ENCODE measurements around the gene PLD6. TPM values are rescaled to one million over a fixed set of nuclear protein-coding genes. Genes with fewer than 3 reads are reported as not detected.
A peak's percentile ranks its signal among the peaks of the same experiment; 100 is the strongest.

Gene PLD6
- total and polyA plus RNA-seq, 10 donors, result 1.4 to 5.6 (median 3.5) TPM

DNA sequence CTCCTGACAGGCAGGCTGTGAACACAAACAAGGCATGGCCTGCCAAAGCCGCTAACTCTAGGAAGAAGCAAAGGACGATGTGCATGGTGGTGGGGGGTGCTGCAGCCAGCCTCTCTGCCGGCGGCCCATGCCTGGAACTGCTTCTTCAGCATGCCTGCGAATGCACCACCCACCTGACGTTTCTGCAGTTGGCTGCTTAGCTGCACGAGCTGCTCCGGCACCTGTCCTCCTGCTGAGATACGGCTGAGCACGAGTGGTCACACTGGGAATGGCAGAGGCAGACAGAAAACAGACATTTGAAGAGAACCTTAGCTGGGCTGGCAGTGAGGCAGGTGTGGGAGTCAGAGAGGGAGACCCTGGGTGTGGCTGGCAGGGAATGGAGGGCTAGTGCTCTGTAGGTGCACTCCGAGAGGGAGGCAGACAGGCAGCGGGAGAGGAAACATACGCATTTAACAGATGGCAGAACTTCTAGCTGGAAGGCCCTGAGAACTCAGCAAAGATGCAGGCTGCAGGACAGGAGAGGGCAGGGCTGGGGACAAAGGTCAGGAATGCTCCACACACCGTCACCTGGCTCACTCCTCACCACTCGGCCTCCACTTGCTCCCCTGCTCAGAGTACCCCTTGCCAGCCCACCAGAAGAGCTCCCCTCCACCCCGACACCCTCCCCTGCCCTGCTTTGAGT lies 25.6 kb upstream of the PLD6 start:
- 75 to 86% (median 81%) methylated on average over 15 to 16 of the region's 16 CpGs for WGBS, 5 donors
- H3K9me3 ChIP-seq, result no peaks in the 10 kb centered on the region

DNA sequence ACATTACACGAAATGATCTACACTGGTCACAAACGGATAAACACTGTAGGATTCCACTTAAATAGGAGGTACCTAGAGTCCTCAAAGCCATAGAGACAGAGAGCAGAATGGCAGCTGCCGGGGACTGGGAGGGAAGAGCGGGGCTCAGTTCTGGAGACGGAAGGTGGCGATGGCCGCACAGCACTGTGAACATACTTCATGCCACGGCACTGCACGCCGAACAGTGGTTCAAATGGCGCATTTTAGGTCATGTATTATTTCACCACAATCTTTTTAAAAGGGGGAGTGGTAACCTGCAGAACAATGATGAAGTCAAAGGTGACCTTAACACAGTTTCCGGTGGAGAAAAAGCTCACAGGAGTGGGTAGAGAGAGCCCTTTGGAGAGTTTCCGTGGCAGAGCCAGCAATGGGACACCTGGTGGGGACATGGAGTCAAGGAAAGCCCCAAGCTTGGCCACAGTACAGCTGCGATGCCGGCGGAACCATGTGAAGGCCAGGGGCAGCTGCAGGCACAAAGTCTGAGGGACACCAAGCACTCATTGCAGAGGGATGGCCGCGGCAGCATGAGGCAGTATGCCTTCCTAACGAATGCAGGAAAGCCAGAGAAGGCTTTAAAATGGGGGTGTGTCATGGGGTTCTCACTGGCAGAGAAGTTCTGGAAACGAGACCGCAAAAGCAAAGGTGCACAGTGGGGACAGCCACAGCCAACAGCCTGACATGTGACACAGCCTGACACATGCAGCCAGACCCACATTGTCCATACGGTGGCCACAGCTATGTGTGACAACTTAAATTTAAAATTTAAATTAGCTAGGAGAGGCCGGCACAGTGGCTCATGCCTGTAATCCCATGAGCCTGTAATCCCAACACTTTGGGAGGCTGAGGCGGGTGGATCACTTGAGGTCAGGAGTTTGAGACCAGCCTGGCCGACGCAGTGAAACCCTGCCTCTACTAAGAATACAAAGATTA lies 23.6 kb upstream of the PLD6 start:
- no peaks in the 10 kb centered on the region for H3K27me3 ChIP-seq (replicated peaks in 1 of 7)

More for the DNA sequence above, 25.6 kb upstream of the PLD6 start:
- DNase-seq, result peak; percentile 75
- H3K36me3 ChIP-seq, result peaks cover 0 to 66% (median 61%) of the 10 kb centered on the region in 6 donors
- no peaks in the 10 kb centered on the region for H3K27me3 ChIP-seq (replicated peaks in 1 of 7)
- TF ChIP-seq POLR2AphosphoS5 (IDR thresholded peaks at IDR 0.05), result peak in 1 of 3 donors; percentile 6
- TF ChIP-seq, protein P1, sequence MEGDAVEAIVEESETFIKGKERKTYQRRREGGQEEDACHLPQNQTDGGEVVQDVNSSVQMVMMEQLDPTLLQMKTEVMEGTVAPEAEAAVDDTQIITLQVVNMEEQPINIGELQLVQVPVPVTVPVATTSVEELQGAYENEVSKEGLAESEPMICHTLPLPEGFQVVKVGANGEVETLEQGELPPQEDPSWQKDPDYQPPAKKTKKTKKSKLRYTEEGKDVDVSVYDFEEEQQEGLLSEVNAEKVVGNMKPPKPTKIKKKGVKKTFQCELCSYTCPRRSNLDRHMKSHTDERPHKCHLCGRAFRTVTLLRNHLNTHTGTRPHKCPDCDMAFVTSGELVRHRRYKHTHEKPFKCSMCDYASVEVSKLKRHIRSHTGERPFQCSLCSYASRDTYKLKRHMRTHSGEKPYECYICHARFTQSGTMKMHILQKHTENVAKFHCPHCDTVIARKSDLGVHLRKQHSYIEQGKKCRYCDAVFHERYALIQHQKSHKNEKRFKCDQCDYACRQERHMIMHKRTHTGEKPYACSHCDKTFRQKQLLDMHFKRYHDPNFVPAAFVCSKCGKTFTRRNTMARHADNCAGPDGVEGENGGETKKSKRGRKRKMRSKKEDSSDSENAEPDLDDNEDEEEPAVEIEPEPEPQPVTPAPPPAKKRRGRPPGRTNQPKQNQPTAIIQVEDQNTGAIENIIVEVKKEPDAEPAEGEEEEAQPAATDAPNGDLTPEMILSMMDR (IDR thresholded peaks at IDR 0.05 in 8 of 11, conservative IDR thresholded peaks at IDR 0.05 in 3 of 11), result no peak
- peak overlapping the region in 4 of 8 donors; percentile 5 to 53 (median 34) for H3K27ac ChIP-seq
- H3K4me3 ChIP-seq, result no peak overlapping the region
- peaks cover 19 to 85% (median 49%) of the 10 kb centered on the region in 6 donors for H3K4me1 ChIP-seq
- intact Hi-C loops (cut with DNase I; ENCODE audit: low total_unique reads), result loop anchor here (10.0 kb wide), 1 partner anchor 57 kb away; no protein-coding TSS in a partner anchor

DNA sequence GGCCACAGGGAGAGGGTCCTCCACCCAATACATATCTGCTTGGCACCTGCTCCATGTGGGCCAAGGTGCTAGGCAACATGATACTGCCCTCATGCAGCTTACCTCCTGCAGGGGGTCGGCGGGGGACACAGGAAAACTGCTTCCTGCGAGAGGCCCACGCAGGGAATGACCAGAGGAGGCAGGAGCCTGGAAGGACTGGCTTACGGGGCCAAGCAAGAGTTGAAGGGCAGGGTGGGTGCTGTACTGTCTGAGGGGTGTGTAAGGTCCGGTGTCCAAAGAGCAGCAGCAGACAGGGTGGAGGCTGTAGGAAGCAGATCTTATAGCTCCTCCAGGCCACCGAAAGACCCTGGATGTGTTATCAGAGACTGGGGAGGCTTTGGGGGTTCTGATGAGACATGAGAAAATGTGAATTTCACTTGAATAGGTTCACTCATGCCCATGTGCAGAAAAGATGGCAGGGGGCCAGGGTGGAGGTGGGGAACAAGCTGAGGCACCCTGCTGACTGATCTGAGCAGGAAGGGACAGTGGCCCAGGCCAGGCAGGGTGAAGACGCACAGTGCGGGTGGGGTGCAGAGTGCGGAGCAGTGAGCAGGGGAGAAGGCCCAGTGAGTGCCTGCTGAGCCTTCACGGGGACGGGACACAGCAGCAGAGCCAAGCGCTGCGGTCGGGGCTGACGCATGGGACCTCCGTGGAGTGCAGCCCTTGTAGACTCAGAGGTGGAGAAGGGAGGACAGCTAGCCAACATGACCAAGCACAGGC lies 22.6 kb upstream of the PLD6 start:
- Histone ChIP-seq H3K4me1 (peaks cover 7 to 56% (median 28%) of the 10 kb centered on the region in 6 donors), H3K4me3 (no peak overlapping the region), H3K9me3 (no peaks in the 10 kb centered on the region), H3K27me3 (replicated peaks in 1 of 7) (no peaks in the 10 kb centered on the region), H3K36me3 (peaks cover 4 to 96% (median 91%) of the 10 kb centered on the region in 6 donors), H3K27ac (peak overlapping the region in 5 of 8 donors; percentile 46 to 80 (median 65))
- 76 to 90% (median 86%) methylated on average over 17 of the region's 17 CpGs for WGBS, 5 donors
- peak; percentile 61 for DNase-seq
- TF ChIP-seq, protein P1 (IDR thresholded peaks at IDR 0.05 in 8 of 11, conservative IDR thresholded peaks at IDR 0.05 in 3 of 11), result no peak
- TF ChIP-seq POLR2AphosphoS5 (IDR thresholded peaks at IDR 0.05) (peak in 1 of 3 donors; percentile 41), POLR2A (IDR thresholded peaks at IDR 0.05) (no peak)
- intact Hi-C loops (cut with DNase I; ENCODE audit: low total_unique reads), result no loop called here

More for the DNA sequence above, 23.6 kb upstream of the PLD6 start:
- peaks cover 0 to 86% (median 81%) of the 10 kb centered on the region in 6 donors for H3K36me3 ChIP-seq
- 76 to 88% (median 85%) methylated on average over 26 of the region's 26 CpGs for WGBS, 5 donors
- H3K4me1 ChIP-seq, result peaks cover 7 to 66% (median 33%) of the 10 kb centered on the region in 6 donors
- TF ChIP-seq POLR2A (IDR thresholded peaks at IDR 0.05) (no peak), POLR2AphosphoS5 (IDR thresholded peaks at IDR 0.05) (peak; percentile 50 to 74 (median 64))
- TF ChIP-seq, protein P1 (IDR thresholded peaks at IDR 0.05 in 8 of 11, conservative IDR thresholded peaks at IDR 0.05 in 3 of 11), result peak in 3 of 11 experiments; percentile 8 to 18 (median 17)
- intact Hi-C loops (cut with DNase I; ENCODE audit: low total_unique reads), result loop anchor here (10.0 kb wide), 1 partner anchor 55 kb away; no protein-coding TSS in a partner anchor
- DNase-seq, result peak; percentile 77
- no peaks in the 10 kb centered on the region for H3K9me3 ChIP-seq
- H3K27ac ChIP-seq, result peak overlapping the region in 5 of 8 donors; percentile 46 to 80 (median 65)
- H3K4me3 ChIP-seq, result no peak overlapping the region

Measured in spleen (tissue), 11 donors.